ENCODE results near the gene HLCS. TPM values are rescaled to one million over a fixed set of nuclear protein-coding genes. Genes with fewer than 3 reads are reported as not detected.

HLCS gene
- total and polyA plus RNA-seq, 2 of the 4 experiments (the other 2 are of a cell fraction) = 10.6 to 21.0 TPM

GRCh38 chr21:36917471-36918158, 48.9 kb downstream of the HLCS start:
- DNase-seq (peak; percentile 75), ATAC-seq (ENCODE audit: low read depth) (peak; percentile 81)
- Histone ChIP-seq H3K4ac (ENCODE audit: low read depth, low read length) (peak overlapping the region; percentile 82), H3K18ac (ENCODE audit: low read depth, low read length) (peak overlapping the region; percentile 65), H2AFZ (replicated peaks; ENCODE audit: low read length, poor library complexity) (peak overlapping the region; percentile 67), H3K9me1 (ENCODE audit: insufficient read depth, low read length) (no peaks in the 10 kb centered on the region; the same call in 1 of the 2 replicates), H3K27me3 (ENCODE audit: control insufficient read depth, insufficient read depth, low read length) (no peaks in the 10 kb centered on the region), H4K8ac (ENCODE audit: low read depth in 2 of 2, low read length in 2 of 2) (peak overlapping the region; percentile 50 to 80; a peak in 3 of 4 replicates), H3K4me2 (ENCODE audit: low read depth, low read length) (peak overlapping the region; percentile 66), H3K36me3 (ENCODE audit: control insufficient read depth, insufficient read depth, low read length) (no peaks in the 10 kb centered on the region), H4K5ac (ENCODE audit: low read depth, low read length) (peak overlapping the region; percentile 58), H3K4me3 (ENCODE audit: insufficient read depth, low read depth, low read length) (no peak overlapping the region), H2BK20ac (ENCODE audit: low read depth, low read length) (peak overlapping the region; percentile 88), H3K9ac (ENCODE audit: low read depth, low read length) (peak overlapping the region; percentile 30; the same call in 1 of the 2 replicates), H2BK5ac (ENCODE audit: low read depth, low read length, poor library complexity, severe bottlenecking) (peak overlapping the region; percentile 22), H3K9me3 (ENCODE audit: control insufficient read depth, insufficient read depth, low read length) (no peaks in the 10 kb centered on the region), H4K20me1 (ENCODE audit: insufficient read depth, low read length) (no peaks in the 10 kb centered on the region), H3K14ac (replicated peaks; ENCODE audit: low read depth, low read length) (peak overlapping the region; percentile 86), H2BK15ac (ENCODE audit: low read depth, low read length) (peak overlapping the region; percentile 39; the same call in 1 of the 3 replicates), H2BK120ac (ENCODE audit: low read depth, low read length) (peak overlapping the region; percentile 91), H3K56ac (ENCODE audit: extremely low read depth, insufficient read depth, low read length) (peak overlapping the region; percentile 35; the same call in 1 of the 2 replicates), H4K91ac (ENCODE audit: insufficient read depth, low read depth, low read length) (peak overlapping the region; percentile 73), H2AK9ac (replicated peaks; ENCODE audit: low read depth, low read length, poor library complexity) (peak overlapping the region; percentile 32), H3K27ac (ENCODE audit: insufficient read depth, low read length) (peak overlapping the region; percentile 36; the same call in 1 of the 2 replicates), H3K4me1 (ENCODE audit: control insufficient read depth, insufficient read depth, low read length) (peaks cover 16% of the 10 kb centered on the region), H2AK5ac (ENCODE audit: low read depth, low read length) (peak overlapping the region; percentile 77), H3K23ac (ENCODE audit: low read depth, low read length) (peak overlapping the region; percentile 74), H3K79me1 (ENCODE audit: low read depth in 1 of 2, low read length in 2 of 2) (peaks cover 13 to 49% of the 10 kb centered on the region in 2 experiments)
- POLR2A ChIA-PET (ENCODE audit: unreplicated experiment) = no interaction called here
- TF ChIP-seq POLR2A (IDR thresholded peaks at IDR 0.05; ENCODE audit: low read depth, low read length) (no peak), USF2 (IDR thresholded peaks at IDR 0.05; ENCODE audit: low read depth, low read length) (no peak), MAFK (IDR thresholded peaks at IDR 0.05; ENCODE audit: low read depth, low read length) (no peak), CHD1 (IDR thresholded peaks at IDR 0.05; ENCODE audit: low read depth, low read length) (no peak), SMC3 (IDR thresholded peaks at IDR 0.05; ENCODE audit: low read depth, low read length) (peak; percentile 89), MXI1 (IDR thresholded peaks at IDR 0.05; ENCODE audit: borderline replicate concordance, low read depth, low read length) (no peak), BHLHE40 (IDR thresholded peaks at IDR 0.05; ENCODE audit: low read depth, low read length) (no peak), ELK1 (IDR thresholded peaks at IDR 0.05; ENCODE audit: borderline replicate concordance, low read depth, low read length) (no peak), RAD21 (IDR thresholded peaks at IDR 0.05; ENCODE audit: low read length) (peak; percentile 88), CTCF (conservative IDR thresholded peaks at IDR 0.05; ENCODE audit: low read depth, low read length) (peak; percentile 82), FOS (IDR thresholded peaks at IDR 0.05; ENCODE audit: low read depth, low read length) (no peak)
- intact Hi-C loops (cut with micrococcal nuclease) = loop anchor here (2.0 to 5.0 kb wide), 3 partner anchors 165 to 255 kb away; no protein-coding TSS in a partner anchor
- CTCF ChIA-PET = interaction anchor here (0.6 to 1.9 kb wide), 21 partner anchors 10 to 493 kb away, joined by 3 to 10 read pairs (median 3); no protein-coding TSS in a partner anchor
- 0% methylated on average over 1 of the region's 8 CpGs; no CpG with 5 or more reads in 1 of the 2 experiments for WGBS, 2 experiments (ENCODE audit: extremely low coverage in 2 of 2, insufficient read length in 1 of 2)
- dilution Hi-C loops (cut with HindIII; ENCODE audit: low sequenced_read_pairs, unreplicated experiment) = no loop called here
- in situ Hi-C loops (cut with MboI; ENCODE audit: low sequenced_read_pairs) = no loop called here
- BruUV-seq (replicated peaks) = no TSS peak

Measured in IMR-90 (cell line).